Liver (tissue), 9 donors: ENCODE data around the gene SLC41A1. TPM values are rescaled to one million over a fixed set of nuclear protein-coding genes. Genes with fewer than 3 reads are reported as not detected.

Source experiments
- DNase-seq: peaks from one replicate; pipeline ENCODE4 v3.0.0-alpha.2; 2017; ENCODE audit warnings: low spot score
- H3K27ac ChIP-seq, 2 donors: one replicate each; pipeline ENCODE4 v1.7.0; 2013; ENCODE audit warnings: inconsistent platforms in 2 of 2, low read length in 2 of 2, control low read depth in 1 of 2, low read depth in 1 of 2, mild to moderate bottlenecking in 1 of 2
- H3K27me3 ChIP-seq, 4 donors: one replicate each; pipeline versions ENCODE4 v1.6.1 to v1.7.0; 2013; ENCODE audit warnings: low read length in 3 of 4, inconsistent platforms in 1 of 4, mild to moderate bottlenecking in 1 of 4, moderate library complexity in 1 of 4; ENCODE audit not compliant: control insufficient read depth in 4 of 4, insufficient read depth in 4 of 4
- H3K36me3 ChIP-seq, 4 donors: one replicate each; pipeline versions ENCODE4 v1.6.1 to v1.7.0; 2013; ENCODE audit warnings: low read length in 3 of 4, mild to moderate bottlenecking in 3 of 4, low read depth in 1 of 4, moderate library complexity in 1 of 4; ENCODE audit not compliant: control insufficient read depth in 4 of 4, insufficient read depth in 3 of 4
- H3K4me1 ChIP-seq, 4 donors: one replicate each; pipeline versions ENCODE4 v1.6.1 to v1.7.0; 2013; ENCODE audit warnings: low read length in 3 of 4, mild to moderate bottlenecking in 3 of 4, moderate library complexity in 1 of 4; ENCODE audit not compliant: control insufficient read depth in 4 of 4, insufficient read depth in 4 of 4
- H3K4me3 ChIP-seq, 3 donors: one replicate each; pipeline versions ENCODE4 v1.6.1 to v1.7.0; 2013; ENCODE audit warnings: low read length in 3 of 3, control low read depth in 1 of 3, low read depth in 1 of 3, mild to moderate bottlenecking in 1 of 3
- H3K9ac ChIP-seq, 2 donors: one replicate each; pipeline ENCODE4 v1.7.0; 2013; ENCODE audit warnings: low read length in 2 of 2, mild to moderate bottlenecking in 2 of 2, moderate library complexity in 2 of 2, control low read depth in 1 of 2, low read depth in 1 of 2
- H3K9me3 ChIP-seq, 4 donors: one replicate each; pipeline versions ENCODE4 v1.6.1 to v1.7.0; 2013; ENCODE audit warnings: low read length in 3 of 4; ENCODE audit not compliant: control insufficient read depth in 4 of 4
- EGR1 ChIP-seq, 2 donors: IDR thresholded peaks; 2 replicates each; pipeline ENCODE4 v1.6.1; 2016 to 2018; ENCODE audit warnings: antibody characterized with exemption in 2 of 2, low read depth in 2 of 2
- GABPA ChIP-seq, 2 donors: IDR thresholded peaks in 1 of 2; conservative IDR thresholded peaks in 1 of 2; 2 replicates each; pipeline ENCODE4 v1.6.1; 2016; ENCODE audit warnings: antibody characterized with exemption in 2 of 2, mild to moderate bottlenecking in 1 of 2, moderate library complexity in 1 of 2
- HNF4A ChIP-seq, 2 donors: conservative IDR thresholded peaks; 2 replicates each; pipeline ENCODE4 v1.6.1; 2016; ENCODE audit warnings: antibody characterized with exemption in 2 of 2, mild to moderate bottlenecking in 2 of 2
- HNF4G ChIP-seq: IDR thresholded peaks from 2 replicates; pipeline ENCODE4 v1.6.1; 2016; ENCODE audit warnings: antibody characterized with exemption
- JUND ChIP-seq, 2 donors: IDR thresholded peaks; 2 replicates each; pipeline ENCODE4 v1.6.1; 2016; ENCODE audit warnings: antibody characterized with exemption in 2 of 2
- MAX ChIP-seq: IDR thresholded peaks from 2 replicates; pipeline ENCODE4 v1.6.1; 2016; ENCODE audit warnings: antibody characterized with exemption
- NR2F2 ChIP-seq: IDR thresholded peaks from 2 replicates; pipeline ENCODE4 v1.6.1; 2016; ENCODE audit warnings: antibody characterized with exemption
- RAD21 ChIP-seq, 2 donors: IDR thresholded peaks; 2 replicates each; pipeline ENCODE4 v1.6.1; 2016; ENCODE audit warnings: antibody characterized with exemption in 2 of 2, mild to moderate bottlenecking in 2 of 2
- REST ChIP-seq: IDR thresholded peaks from 2 replicates; pipeline ENCODE4 v1.6.1; 2016; ENCODE audit warnings: antibody characterized with exemption, mild to moderate bottlenecking
- SP1 ChIP-seq: IDR thresholded peaks from 2 replicates; pipeline ENCODE4 v1.6.1; 2018; ENCODE audit warnings: antibody characterized with exemption, mild to moderate bottlenecking
- TAF1 ChIP-seq: conservative IDR thresholded peaks from 2 replicates; pipeline ENCODE4 v1.6.1; 2016; ENCODE audit warnings: antibody characterized with exemption, mild to moderate bottlenecking
- YY1 ChIP-seq: IDR thresholded peaks from 2 replicates; pipeline ENCODE4 v1.6.1; 2016; ENCODE audit warnings: antibody characterized with exemption, mild to moderate bottlenecking
- ZBTB33 ChIP-seq: IDR thresholded peaks from 2 replicates; pipeline ENCODE4 v1.6.1; 2016; ENCODE audit warnings: antibody characterized with exemption
- WGBS: extraction: QIAGEN DNeasy Blood & Tissue Kit; methylation state at CpG from one replicate; pipeline ENCODE4 v1.1.7; 2013; 5-methylcytosine and 5-hydroxymethylcytosine counted together
- polyA plus RNA-seq, 2 donors: library from polyadenylated mRNA; stranded (reverse) in 1 of 2; unstranded in 1 of 2; fragments of 200-250 nt in 1 of 2; fragments of >200 nt in 1 of 2; fragmentation: Nextera tagmentation in 1 of 2; extraction: Ambion mirVana in 1 of 2; gene quantifications; one replicate each; pipeline versions ENCODE4 v1.2.1 to v1.2.3, GENCODE V29; 2013 to 2015
- total RNA-seq, 2 donors: library from RNA; depleted of rRNA; stranded (reverse); fragments of >200 nt; gene quantifications; one replicate each; pipeline ENCODE4 v1.2.3, GENCODE V29; 2014
- TF ChIP-seq, protein P1 (sequence below): fragments of 150-350 bp; IDR thresholded peaks from 2 replicates; pipeline ENCODE4 v1.5.1; 2017; ENCODE audit warnings: improper control_type of control experiment, low read depth, low read length; ENCODE audit not compliant: missing input control
- donor health status: healthy.
- donor health status: healthy.
- donor health status: healthy.
- donor health status: healthy.
- donor health status: healthy.

Gene SLC41A1
- total and polyA plus RNA-seq, 4 donors: 2.6 to 9.1 (median 4.1) TPM

DNA sequence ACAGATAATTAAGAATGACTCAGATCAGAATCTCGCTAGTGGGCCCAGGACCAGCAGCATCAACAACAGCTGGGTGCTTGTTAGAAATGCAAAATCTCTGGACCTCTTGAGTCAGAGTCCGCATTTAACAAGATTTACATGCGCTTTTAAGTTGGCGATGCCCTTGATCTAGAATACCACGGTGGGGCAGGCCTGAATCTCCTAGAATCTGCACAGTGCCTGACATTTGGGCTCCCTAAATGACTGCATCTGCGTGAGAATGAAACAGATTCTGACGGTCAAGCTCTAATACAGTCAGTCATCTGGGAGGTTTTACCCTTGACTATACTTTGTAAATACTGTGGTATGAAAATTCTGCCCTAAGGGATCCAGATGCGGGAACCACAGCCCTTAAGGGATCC, 20.5 kb downstream of the SLC41A1 start:
- 86% methylated on average over 8 of the region's 8 CpGs for WGBS
- no peaks in the 10 kb centered on the region for H3K27me3 ChIP-seq
- H3K36me3 ChIP-seq: peaks cover 0 to 20% (median 7%) of the 10 kb centered on the region in 4 donors
- H3K4me3 ChIP-seq: no peak overlapping the region
- H3K9me3 ChIP-seq: no peaks in the 10 kb centered on the region
- DNase-seq: no peak
- no peaks in the 10 kb centered on the region for H3K4me1 ChIP-seq
- no peak overlapping the region for H3K9ac ChIP-seq
- H3K27ac ChIP-seq: no peak overlapping the region
- no peak for TF ChIP-seq YY1
- no peak for TF ChIP-seq RAD21 (IDR thresholded peaks at IDR 0.05)
- no peak for TF ChIP-seq MAX

- TF ChIP-seq RAD21 (IDR thresholded peaks at IDR 0.05) (peak; percentile 94 to 96), GABPA (IDR thresholded peaks at IDR 0.05 in 1 of 2, conservative IDR thresholded peaks at IDR 0.05 in 1 of 2) (no peak), EGR1 (IDR thresholded peaks at IDR 0.05; ENCODE audit: low read depth in 2 of 2) (no peak), YY1 (no peak), MAX (no peak), NR2F2 (no peak)
- TF ChIP-seq, protein P1, sequence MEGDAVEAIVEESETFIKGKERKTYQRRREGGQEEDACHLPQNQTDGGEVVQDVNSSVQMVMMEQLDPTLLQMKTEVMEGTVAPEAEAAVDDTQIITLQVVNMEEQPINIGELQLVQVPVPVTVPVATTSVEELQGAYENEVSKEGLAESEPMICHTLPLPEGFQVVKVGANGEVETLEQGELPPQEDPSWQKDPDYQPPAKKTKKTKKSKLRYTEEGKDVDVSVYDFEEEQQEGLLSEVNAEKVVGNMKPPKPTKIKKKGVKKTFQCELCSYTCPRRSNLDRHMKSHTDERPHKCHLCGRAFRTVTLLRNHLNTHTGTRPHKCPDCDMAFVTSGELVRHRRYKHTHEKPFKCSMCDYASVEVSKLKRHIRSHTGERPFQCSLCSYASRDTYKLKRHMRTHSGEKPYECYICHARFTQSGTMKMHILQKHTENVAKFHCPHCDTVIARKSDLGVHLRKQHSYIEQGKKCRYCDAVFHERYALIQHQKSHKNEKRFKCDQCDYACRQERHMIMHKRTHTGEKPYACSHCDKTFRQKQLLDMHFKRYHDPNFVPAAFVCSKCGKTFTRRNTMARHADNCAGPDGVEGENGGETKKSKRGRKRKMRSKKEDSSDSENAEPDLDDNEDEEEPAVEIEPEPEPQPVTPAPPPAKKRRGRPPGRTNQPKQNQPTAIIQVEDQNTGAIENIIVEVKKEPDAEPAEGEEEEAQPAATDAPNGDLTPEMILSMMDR: peak; percentile 89
- Histone ChIP-seq H3K27me3 (no peaks in the 10 kb centered on the region), H3K36me3 (peaks cover 0 to 16% (median 7%) of the 10 kb centered on the region in 4 donors), H3K4me1 (no peaks in the 10 kb centered on the region), H3K9ac (no peak overlapping the region), H3K4me3 (no peak overlapping the region), H3K27ac (no peak overlapping the region), H3K9me3 (no peaks in the 10 kb centered on the region)
- WGBS: 59% methylated on average over 5 of the region's 5 CpGs
- DNase-seq: peak; percentile 72
Measured at GRCh38 chr1:205791568-205792180, 21.3 kb downstream of the SLC41A1 start.

- DNase-seq: no peak
- WGBS: 84% methylated on average over 10 of the region's 10 CpGs
- no peaks in the 10 kb centered on the region for H3K27me3 ChIP-seq
- no peak overlapping the region for H3K4me3 ChIP-seq
- H3K9me3 ChIP-seq: no peaks in the 10 kb centered on the region
- peaks cover 0 to 7% (median under 1%) of the 10 kb centered on the region in 4 donors for H3K4me1 ChIP-seq
- no peak overlapping the region for H3K9ac ChIP-seq
- H3K27ac ChIP-seq: no peak overlapping the region
- no peaks in the 10 kb centered on the region for H3K36me3 ChIP-seq
- TF ChIP-seq, protein P1: no peak
- TF ChIP-seq HNF4G (no peak), YY1 (no peak), NR2F2 (no peak), MAX (no peak), REST (no peak), TAF1 (no peak), JUND (IDR thresholded peaks at IDR 0.05) (no peak), EGR1 (IDR thresholded peaks at IDR 0.05; ENCODE audit: low read depth in 2 of 2) (no peak), RAD21 (IDR thresholded peaks at IDR 0.05) (no peak), GABPA (IDR thresholded peaks at IDR 0.05 in 1 of 2, conservative IDR thresholded peaks at IDR 0.05 in 1 of 2) (no peak), ZBTB33 (no peak), HNF4A (conservative IDR thresholded peaks at IDR 0.05) (no peak), SP1 (no peak)
Measured at GRCh38 chr1:205787287-205787916, 25.6 kb downstream of the SLC41A1 start.
